HepG2 (cell line): ENCODE results near the gene CISTR. TPM values are rescaled to one million over a fixed set of nuclear protein-coding genes. Genes with fewer than 3 reads are reported as not detected.

Source experiments
- DPF2 ChIP-seq: sonication (generic); formaldehyde crosslinking; IDR thresholded peaks from 2 replicates; pipeline ENCODE4 v1.4.0; 2020; ENCODE audit warnings: mild to moderate bottlenecking, low read depth, missing genetic modification reagents, borderline replicate concordance
- GATA4 ChIP-seq: sonication (generic); IDR thresholded peaks from 2 replicates; pipeline ENCODE4 v1.6.1; 2016; ENCODE audit warnings: antibody characterized with exemption, low read depth, borderline replicate concordance
- HNRNPUL1 ChIP-seq: fragments of 200-400 bp; formaldehyde crosslinking; IDR thresholded peaks from 2 replicates; pipeline ENCODE4 v1.6.1; 2017; ENCODE audit warnings: low read depth, mild to moderate bottlenecking, low read length, moderate library complexity
- KDM2A ChIP-seq: sonication (generic); formaldehyde crosslinking; IDR thresholded peaks from 2 replicates; pipeline ENCODE4 v1.4.0; 2020; ENCODE audit warnings: low read depth, missing genetic modification reagents, borderline replicate concordance
- MIXL1 ChIP-seq: IDR thresholded peaks from 2 replicates; pipeline ENCODE4 v1.6.1; 2016
- PAX8 ChIP-seq: sonication (generic); formaldehyde crosslinking; IDR thresholded peaks from 2 replicates; pipeline ENCODE4 v1.8.0; 2022; ENCODE audit warnings: mild to moderate bottlenecking, missing genetic modification reagents, borderline replicate concordance
- PHF8 ChIP-seq: sonication (generic); formaldehyde crosslinking; IDR thresholded peaks from 2 replicates; pipeline ENCODE4 v1.5.0; 2020; ENCODE audit warnings: missing genetic modification reagents
- RFXAP ChIP-seq: sonication (generic); formaldehyde crosslinking; IDR thresholded peaks from 2 replicates; pipeline ENCODE4 v1.4.0; 2020; ENCODE audit warnings: missing genetic modification reagents, borderline replicate concordance
- ZNF749 ChIP-seq: sonication (generic); formaldehyde crosslinking; IDR thresholded peaks from 2 replicates; pipeline ENCODE4 v1.8.0; 2022; ENCODE audit warnings: mild to moderate bottlenecking, missing genetic modification reagents, moderate library complexity, borderline replicate concordance
- ZNF782 ChIP-seq: sonication (generic); formaldehyde crosslinking; IDR thresholded peaks from 2 replicates; pipeline ENCODE4 v1.4.0; 2020; ENCODE audit warnings: missing genetic modification reagents, mild to moderate bottlenecking, borderline replicate concordance
- polyA plus RNA-seq, 8 experiments: library from polyadenylated mRNA; depleted of rRNA in 3 of 8; stranded (reverse) in 7 of 8; unstranded in 1 of 8; fragments of >200 nt; fragmentation: Illumina TruSeq in 4 of 8; extraction: Trizol in 4 of 8; gene quantifications; 2 replicates each; pipeline versions ENCODE4 v1.2.1 to v1.2.3, GENCODE V29; 2011 to 2016; ENCODE audit warnings: low read depth in 4 of 8, missing spikeins in 1 of 8, mixed read lengths in 1 of 8; ENCODE audit not compliant: insufficient read depth in 1 of 8
- total RNA-seq, 5 experiments: library from RNA; depleted of rRNA; stranded (reverse); fragments of >200 nt; fragmentation: Illumina TruSeq; extraction: Trizol; gene quantifications; 2 replicates each; pipeline ENCODE4 v1.2.3, GENCODE V29; 2016; ENCODE audit warnings: low read depth in 1 of 5
- TF ChIP-seq, protein P1 (sequence below): sonication (generic); formaldehyde crosslinking; IDR thresholded peaks from 2 replicates; pipeline ENCODE4 v1.4.0; 2020; ENCODE audit warnings: missing genetic modification reagents, borderline replicate concordance
- TF ChIP-seq, protein P2 (sequence below): sonication (generic); formaldehyde crosslinking; IDR thresholded peaks from 2 replicates; pipeline ENCODE4 v1.4.0; 2020; ENCODE audit warnings: mild to moderate bottlenecking, missing genetic modification reagents
- TF ChIP-seq, protein P3 (sequence below): sonication (generic); formaldehyde crosslinking; IDR thresholded peaks from 2 replicates; pipeline ENCODE4 v1.4.0; 2020; ENCODE audit warnings: missing genetic modification reagents
- TF ChIP-seq, protein P4 (sequence below): sonication (generic); formaldehyde crosslinking; conservative IDR thresholded peaks from 2 replicates; pipeline ENCODE4 v1.4.0; 2020; ENCODE audit warnings: missing genetic modification reagents
- TF ChIP-seq, protein P5 (sequence below): IDR thresholded peaks from 2 replicates; pipeline ENCODE4 v1.6.1; 2016
- TF ChIP-seq, protein P6 (sequence below): sonication (generic); formaldehyde crosslinking; IDR thresholded peaks from 2 replicates; pipeline ENCODE4 v1.8.1; 2022; ENCODE audit warnings: low read depth, mild to moderate bottlenecking, missing genetic modification reagents

CISTR gene
- total and polyA plus RNA-seq, 2 of the 13 experiments (the other 11 are each of a cell fraction or from before 2014, with no cell fraction given) = not detected

DNA sequence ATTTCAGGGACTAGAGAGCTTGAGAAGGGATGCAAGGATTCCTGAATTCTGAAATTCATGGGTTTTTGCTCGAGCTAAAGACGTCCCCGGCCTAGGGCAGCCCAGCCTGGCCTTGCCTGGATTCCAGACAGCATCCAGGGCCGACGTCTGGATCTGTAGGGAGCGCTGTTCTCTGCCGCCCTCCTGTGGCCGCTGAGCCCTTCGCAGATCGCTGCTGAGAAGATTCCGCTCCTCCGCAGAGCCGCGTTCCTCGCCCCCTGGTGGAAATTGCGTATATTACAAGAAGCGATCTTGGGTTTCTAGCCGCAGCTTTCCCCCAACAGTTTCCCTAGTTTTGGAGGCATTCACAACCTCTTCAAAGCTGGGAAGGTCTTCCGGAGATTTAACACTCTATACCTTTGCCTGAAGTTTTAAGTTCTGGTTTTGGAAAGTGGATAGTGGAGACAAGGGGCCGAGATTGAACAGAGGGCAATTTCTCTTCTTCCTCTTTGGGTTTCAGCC, 5.1 kb downstream of the CISTR start (continued):
- TF ChIP-seq, protein P1, sequence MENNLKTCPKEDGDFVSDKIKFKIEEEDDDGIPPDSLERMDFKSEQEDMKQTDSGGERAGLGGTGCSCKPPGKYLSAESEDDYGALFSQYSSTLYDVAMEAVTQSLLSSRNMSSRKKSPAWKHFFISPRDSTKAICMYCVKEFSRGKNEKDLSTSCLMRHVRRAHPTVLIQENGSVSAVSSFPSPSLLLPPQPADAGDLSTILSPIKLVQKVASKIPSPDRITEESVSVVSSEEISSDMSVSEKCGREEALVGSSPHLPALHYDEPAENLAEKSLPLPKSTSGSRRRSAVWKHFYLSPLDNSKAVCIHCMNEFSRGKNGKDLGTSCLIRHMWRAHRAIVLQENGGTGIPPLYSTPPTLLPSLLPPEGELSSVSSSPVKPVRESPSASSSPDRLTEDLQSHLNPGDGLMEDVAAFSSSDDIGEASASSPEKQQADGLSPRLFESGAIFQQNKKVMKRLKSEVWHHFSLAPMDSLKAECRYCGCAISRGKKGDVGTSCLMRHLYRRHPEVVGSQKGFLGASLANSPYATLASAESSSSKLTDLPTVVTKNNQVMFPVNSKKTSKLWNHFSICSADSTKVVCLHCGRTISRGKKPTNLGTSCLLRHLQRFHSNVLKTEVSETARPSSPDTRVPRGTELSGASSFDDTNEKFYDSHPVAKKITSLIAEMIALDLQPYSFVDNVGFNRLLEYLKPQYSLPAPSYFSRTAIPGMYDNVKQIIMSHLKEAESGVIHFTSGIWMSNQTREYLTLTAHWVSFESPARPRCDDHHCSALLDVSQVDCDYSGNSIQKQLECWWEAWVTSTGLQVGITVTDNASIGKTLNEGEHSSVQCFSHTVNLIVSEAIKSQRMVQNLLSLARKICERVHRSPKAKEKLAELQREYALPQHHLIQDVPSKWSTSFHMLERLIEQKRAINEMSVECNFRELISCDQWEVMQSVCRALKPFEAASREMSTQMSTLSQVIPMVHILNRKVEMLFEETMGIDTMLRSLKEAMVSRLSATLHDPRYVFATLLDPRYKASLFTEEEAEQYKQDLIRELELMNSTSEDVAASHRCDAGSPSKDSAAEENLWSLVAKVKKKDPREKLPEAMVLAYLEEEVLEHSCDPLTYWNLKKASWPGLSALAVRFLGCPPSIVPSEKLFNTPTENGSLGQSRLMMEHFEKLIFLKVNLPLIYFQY = 0 out of 2 replicates have a peak, but pooled peaks have one; percentile 37
- TF ChIP-seq, protein P2, sequence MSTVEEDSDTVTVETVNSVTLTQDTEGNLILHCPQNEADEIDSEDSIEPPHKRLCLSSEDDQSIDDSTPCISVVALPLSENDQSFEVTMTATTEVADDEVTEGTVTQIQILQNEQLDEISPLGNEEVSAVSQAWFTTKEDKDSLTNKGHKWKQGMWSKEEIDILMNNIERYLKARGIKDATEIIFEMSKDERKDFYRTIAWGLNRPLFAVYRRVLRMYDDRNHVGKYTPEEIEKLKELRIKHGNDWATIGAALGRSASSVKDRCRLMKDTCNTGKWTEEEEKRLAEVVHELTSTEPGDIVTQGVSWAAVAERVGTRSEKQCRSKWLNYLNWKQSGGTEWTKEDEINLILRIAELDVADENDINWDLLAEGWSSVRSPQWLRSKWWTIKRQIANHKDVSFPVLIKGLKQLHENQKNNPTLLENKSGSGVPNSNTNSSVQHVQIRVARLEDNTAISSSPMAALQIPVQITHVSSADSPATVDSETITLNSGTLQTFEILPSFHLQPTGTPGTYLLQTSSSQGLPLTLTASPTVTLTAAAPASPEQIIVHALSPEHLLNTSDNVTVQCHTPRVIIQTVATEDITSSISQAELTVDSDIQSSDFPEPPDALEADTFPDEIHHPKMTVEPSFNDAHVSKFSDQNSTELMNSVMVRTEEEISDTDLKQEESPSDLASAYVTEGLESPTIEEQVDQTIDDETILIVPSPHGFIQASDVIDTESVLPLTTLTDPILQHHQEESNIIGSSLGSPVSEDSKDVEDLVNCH (CRISPR knock-in tag) = no peak
- no peak for TF ChIP-seq PAX8 (CRISPR knock-in tag)
- no peak for TF ChIP-seq HNRNPUL1
- TF ChIP-seq MIXL1 = 0 out of 2 replicates have a peak, but pooled peaks have one; percentile 26
- TF ChIP-seq PHF8 = 0 out of 2 replicates have a peak, but pooled peaks have one; percentile 32
- TF ChIP-seq, protein P3, sequence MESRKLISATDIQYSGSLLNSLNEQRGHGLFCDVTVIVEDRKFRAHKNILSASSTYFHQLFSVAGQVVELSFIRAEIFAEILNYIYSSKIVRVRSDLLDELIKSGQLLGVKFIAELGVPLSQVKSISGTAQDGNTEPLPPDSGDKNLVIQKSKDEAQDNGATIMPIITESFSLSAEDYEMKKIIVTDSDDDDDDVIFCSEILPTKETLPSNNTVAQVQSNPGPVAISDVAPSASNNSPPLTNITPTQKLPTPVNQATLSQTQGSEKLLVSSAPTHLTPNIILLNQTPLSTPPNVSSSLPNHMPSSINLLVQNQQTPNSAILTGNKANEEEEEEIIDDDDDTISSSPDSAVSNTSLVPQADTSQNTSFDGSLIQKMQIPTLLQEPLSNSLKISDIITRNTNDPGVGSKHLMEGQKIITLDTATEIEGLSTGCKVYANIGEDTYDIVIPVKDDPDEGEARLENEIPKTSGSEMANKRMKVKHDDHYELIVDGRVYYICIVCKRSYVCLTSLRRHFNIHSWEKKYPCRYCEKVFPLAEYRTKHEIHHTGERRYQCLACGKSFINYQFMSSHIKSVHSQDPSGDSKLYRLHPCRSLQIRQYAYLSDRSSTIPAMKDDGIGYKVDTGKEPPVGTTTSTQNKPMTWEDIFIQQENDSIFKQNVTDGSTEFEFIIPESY (CRISPR knock-in tag) = peak; percentile 42; the same call in 1 of the 2 replicates
- TF ChIP-seq ZNF749 (CRISPR knock-in tag) = no peak
- TF ChIP-seq RFXAP (CRISPR knock-in tag) = peak; percentile 33; the same call in 1 of the 2 replicates
- TF ChIP-seq DPF2 (CRISPR knock-in tag) = no peak
- no peak for TF ChIP-seq GATA4
- TF ChIP-seq, protein P4, sequence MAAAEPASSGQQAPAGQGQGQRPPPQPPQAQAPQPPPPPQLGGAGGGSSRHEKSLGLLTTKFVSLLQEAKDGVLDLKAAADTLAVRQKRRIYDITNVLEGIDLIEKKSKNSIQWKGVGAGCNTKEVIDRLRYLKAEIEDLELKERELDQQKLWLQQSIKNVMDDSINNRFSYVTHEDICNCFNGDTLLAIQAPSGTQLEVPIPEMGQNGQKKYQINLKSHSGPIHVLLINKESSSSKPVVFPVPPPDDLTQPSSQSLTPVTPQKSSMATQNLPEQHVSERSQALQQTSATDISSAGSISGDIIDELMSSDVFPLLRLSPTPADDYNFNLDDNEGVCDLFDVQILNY (CRISPR knock-in tag) = no peak
- TF ChIP-seq, protein P5, sequence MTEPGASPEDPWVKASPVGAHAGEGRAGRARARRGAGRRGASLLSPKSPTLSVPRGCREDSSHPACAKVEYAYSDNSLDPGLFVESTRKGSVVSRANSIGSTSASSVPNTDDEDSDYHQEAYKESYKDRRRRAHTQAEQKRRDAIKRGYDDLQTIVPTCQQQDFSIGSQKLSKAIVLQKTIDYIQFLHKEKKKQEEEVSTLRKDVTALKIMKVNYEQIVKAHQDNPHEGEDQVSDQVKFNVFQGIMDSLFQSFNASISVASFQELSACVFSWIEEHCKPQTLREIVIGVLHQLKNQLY = no peak
- peak; percentile 96 for TF ChIP-seq KDM2A (CRISPR knock-in tag)
- TF ChIP-seq, protein P6, sequence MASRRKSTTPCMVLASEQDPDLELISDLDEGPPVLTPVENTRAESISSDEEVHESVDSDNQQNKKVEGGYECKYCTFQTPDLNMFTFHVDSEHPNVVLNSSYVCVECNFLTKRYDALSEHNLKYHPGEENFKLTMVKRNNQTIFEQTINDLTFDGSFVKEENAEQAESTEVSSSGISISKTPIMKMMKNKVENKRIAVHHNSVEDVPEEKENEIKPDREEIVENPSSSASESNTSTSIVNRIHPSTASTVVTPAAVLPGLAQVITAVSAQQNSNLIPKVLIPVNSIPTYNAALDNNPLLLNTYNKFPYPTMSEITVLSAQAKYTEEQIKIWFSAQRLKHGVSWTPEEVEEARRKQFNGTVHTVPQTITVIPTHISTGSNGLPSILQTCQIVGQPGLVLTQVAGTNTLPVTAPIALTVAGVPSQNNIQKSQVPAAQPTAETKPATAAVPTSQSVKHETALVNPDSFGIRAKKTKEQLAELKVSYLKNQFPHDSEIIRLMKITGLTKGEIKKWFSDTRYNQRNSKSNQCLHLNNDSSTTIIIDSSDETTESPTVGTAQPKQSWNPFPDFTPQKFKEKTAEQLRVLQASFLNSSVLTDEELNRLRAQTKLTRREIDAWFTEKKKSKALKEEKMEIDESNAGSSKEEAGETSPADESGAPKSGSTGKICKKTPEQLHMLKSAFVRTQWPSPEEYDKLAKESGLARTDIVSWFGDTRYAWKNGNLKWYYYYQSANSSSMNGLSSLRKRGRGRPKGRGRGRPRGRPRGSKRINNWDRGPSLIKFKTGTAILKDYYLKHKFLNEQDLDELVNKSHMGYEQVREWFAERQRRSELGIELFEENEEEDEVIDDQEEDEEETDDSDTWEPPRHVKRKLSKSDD = no peak
- peak; percentile 29; the same call in 1 of the 2 replicates for TF ChIP-seq ZNF782 (CRISPR knock-in tag)
